ENCODE data around the gene TGFBR1.
"Not testable (repeated sequence)": the region's sequence is repeated elsewhere in the genome, so short reads cannot be mapped to it uniquely, and the experiment has no call there.

TGFBR1 gene

GRCh38 chr9:99076483-99077171 is 28.3 kb upstream of the TGFBR1 start:
- FAIRE-seq: no peak

- no peak for FAIRE-seq
Observed at GRCh38 chr9:99078717-99079116, 26.2 kb upstream of the TGFBR1 start.

GRCh38 chr9:99079542-99079941 is 25.4 kb upstream of the TGFBR1 start:
- no peak for FAIRE-seq

GRCh38 chr9:99083051-99083450 is 21.9 kb upstream of the TGFBR1 start:
- FAIRE-seq: no peak

- no peak for FAIRE-seq
Observed at GRCh38 chr9:99085949-99086948, 18.7 kb upstream of the TGFBR1 start.

- no peak for FAIRE-seq
Observed at GRCh38 chr9:99087462-99087861, 17.5 kb upstream of the TGFBR1 start.

- FAIRE-seq: no peak
Observed at GRCh38 chr9:99090336-99091130, 14.4 kb upstream of the TGFBR1 start.

- no peak for FAIRE-seq
Observed at GRCh38 chr9:99092643-99093491, 12.0 kb upstream of the TGFBR1 start.

- no peak for FAIRE-seq
Observed at GRCh38 chr9:99093492-99093791, 11.5 kb upstream of the TGFBR1 start.

- no peak for FAIRE-seq
Observed at GRCh38 chr9:99095565-99095964, 9.3 kb upstream of the TGFBR1 start.

- no peak for FAIRE-seq
Observed at GRCh38 chr9:99096409-99096808, 8.5 kb upstream of the TGFBR1 start.

- FAIRE-seq: not testable (repeated sequence)
Observed at GRCh38 chr9:99099806-99100585, 4.9 kb upstream of the TGFBR1 start.

- no peak for FAIRE-seq
Observed at GRCh38 chr9:99101271-99101670, 3.6 kb upstream of the TGFBR1 start.

- FAIRE-seq: no peak
Observed at GRCh38 chr9:99101812-99102211, 3.1 kb upstream of the TGFBR1 start.

- no peak for FAIRE-seq
Observed at GRCh38 chr9:99103054-99103895, 1.6 kb upstream of the TGFBR1 start.

GRCh38 chr9:99103901-99104458 is 933 bp upstream of the TGFBR1 start:
- FAIRE-seq: no peak

- FAIRE-seq: no peak
Observed at GRCh38 chr9:99105152-99106043, 485 bp downstream of the TGFBR1 start.

GRCh38 chr9:99106044-99106375 is 1.1 kb downstream of the TGFBR1 start:
- FAIRE-seq: no peak

- FAIRE-seq: no peak
Observed at GRCh38 chr9:99107421-99107820, 2.5 kb downstream of the TGFBR1 start.

All from islet of Langerhans (tissue), 1 donor.